Measurements from ENCODE around the gene PIK3CG.

GRCh38 chr7:106887421-106887820 is 22.3 kb downstream of the PIK3CG start:
- TF ChIP-seq CTCF (IDR thresholded peaks at IDR 0.05) (no peak), EP300 (IDR thresholded peaks at IDR 0.05) (no peak)
